Measurements from ENCODE around the gene ABI3BP. TPM values are rescaled to one million over a fixed set of nuclear protein-coding genes. Genes with fewer than 3 reads are reported as not detected.

The ABI3BP gene
- total RNA-seq, 1 experiment from 2014 or later, result 0.15 TPM

GRCh38 chr3:100968932-100969906 lies 24.0 kb downstream of the ABI3BP start:
- H3K36me3 ChIP-seq (ENCODE audit: control insufficient read depth in 1 of 2, insufficient read depth in 2 of 2, low read length in 2 of 2), result no peaks in the 10 kb centered on the region
- H3K27ac ChIP-seq (ENCODE audit: low read depth, low read length), result no peak overlapping the region
- no peaks in the 10 kb centered on the region for H3K4me1 ChIP-seq (ENCODE audit: control insufficient read depth in 1 of 2, insufficient read depth in 2 of 2, low read length in 2 of 2)
- TF ChIP-seq MAX (IDR thresholded peaks at IDR 0.05) (no peak), REST (IDR thresholded peaks at IDR 0.05; ENCODE audit: low read depth) (no peak), SRF (IDR thresholded peaks at IDR 0.05; ENCODE audit: low read depth) (no peak), FOSL1 (IDR thresholded peaks at IDR 0.05; ENCODE audit: low read depth) (no peak), ELF1 (IDR thresholded peaks at IDR 0.05; ENCODE audit: borderline replicate concordance, low read depth) (no peak), CTCF (IDR thresholded peaks at IDR 0.05 in 2 of 3, conservative IDR thresholded peaks at IDR 0.05 in 1 of 3; ENCODE audit: borderline replicate concordance in 1 of 3, insufficient read depth in 1 of 3, low read depth in 2 of 3, low read length in 2 of 3) (no peak), YY1 (IDR thresholded peaks at IDR 0.05; ENCODE audit: extremely low read depth, insufficient replicate concordance, low read depth, low read length) (no peak), CEBPB (IDR thresholded peaks at IDR 0.05; ENCODE audit: low read depth) (no peak), EGR1 (IDR thresholded peaks at IDR 0.05; ENCODE audit: low read depth) (no peak), SP1 (IDR thresholded peaks at IDR 0.05; ENCODE audit: low read depth) (no peak), ZNF274 (IDR thresholded peaks at IDR 0.05; ENCODE audit: low read depth, low read length) (no peak), POLR2A (IDR thresholded peaks at IDR 0.05; ENCODE audit: borderline replicate concordance, extremely low read depth, insufficient read depth, insufficient read length) (no peak), TCF7L2 (IDR thresholded peaks at IDR 0.05; ENCODE audit: borderline replicate concordance, extremely low read depth, insufficient read depth, insufficient read length) (no peak), EZH2 (IDR thresholded peaks at IDR 0.05) (no peak), SIN3A (IDR thresholded peaks at IDR 0.05; ENCODE audit: low read depth) (no peak), EZH2phosphoT487 (IDR thresholded peaks at IDR 0.05; ENCODE audit: borderline replicate concordance) (no peak), CBX3 (IDR thresholded peaks at IDR 0.05; ENCODE audit: low read depth) (no peak)
- DNase-seq (ENCODE audit: low read depth, low spot score) (no peak), ATAC-seq (no peak)
- H3K4me3 ChIP-seq (replicated peaks in 1 of 2; ENCODE audit: low read depth in 1 of 2, low read length in 2 of 2), result no peak overlapping the region
- H3K9ac ChIP-seq (ENCODE audit: low read length), result no peak overlapping the region
- no peaks in the 10 kb centered on the region for H4K20me1 ChIP-seq (ENCODE audit: insufficient read depth)
- no peak overlapping the region for H2AFZ ChIP-seq (ENCODE audit: low read depth, low read length, poor library complexity, severe bottlenecking)
- no peaks in the 10 kb centered on the region for H3K9me2 ChIP-seq (ENCODE audit: insufficient read depth)
- RAD21 ChIA-PET (ENCODE audit: low non-redundant PET in 1 of 2, low total read pairs in 2 of 2, uncharacterized antibody in 2 of 2, unreplicated experiment in 2 of 2), result no interaction called here
- H3K9me3 ChIP-seq (ENCODE audit: control insufficient read depth in 1 of 2, insufficient read depth in 1 of 2, low read depth in 1 of 2, low read length in 2 of 2), result no peaks in the 10 kb centered on the region
- no peaks in the 10 kb centered on the region for H3K79me2 ChIP-seq (ENCODE audit: insufficient read depth, low read length)
- H3K4me2 ChIP-seq (ENCODE audit: low read length), result no peak overlapping the region
- CTCF ChIA-PET, result interaction anchor here (0.6 kb wide), 1 partner anchor 506 kb away, joined by 4 read pairs; no protein-coding TSS in a partner anchor
- no peaks in the 10 kb centered on the region for H3K27me3 ChIP-seq (ENCODE audit: insufficient read depth, low read length)
- POLR2A ChIA-PET, result no interaction called here
- no TSS peak for BruUV-seq (replicated peaks)
- intact Hi-C loops (cut with micrococcal nuclease), result no loop called here
